ENCODE measurements around the gene CTSE.

The CTSE gene

GRCh38 chr1:206050655-206051235, 27.1 kb upstream of the CTSE start:
- no peak overlapping the region for H3K4me3 ChIP-seq (ENCODE audit: low read depth, low read length)

GRCh38 chr1:206049919-206050600, 26.4 kb upstream of the CTSE start:
- no peak overlapping the region for H3K4me3 ChIP-seq (ENCODE audit: low read depth, low read length)

GRCh38 chr1:206049293-206049692, 25.6 kb upstream of the CTSE start:
- no peak overlapping the region for H3K4me3 ChIP-seq (ENCODE audit: low read depth, low read length)

- H3K4me3 ChIP-seq (ENCODE audit: low read depth, low read length), result no peak overlapping the region
Measured at GRCh38 chr1:206048582-206048981, 24.9 kb upstream of the CTSE start.

- H3K4me3 ChIP-seq (ENCODE audit: low read depth, low read length), result no peak overlapping the region
Measured at GRCh38 chr1:206047271-206047670, 23.6 kb upstream of the CTSE start.

- H3K4me3 ChIP-seq (ENCODE audit: low read depth, low read length), result no peak overlapping the region
Measured at GRCh38 chr1:206041640-206042039, 17.9 kb upstream of the CTSE start.

- H3K4me3 ChIP-seq (ENCODE audit: low read depth, low read length), result no peak overlapping the region
Measured at GRCh38 chr1:206040328-206040727, 16.6 kb upstream of the CTSE start.

- H3K4me3 ChIP-seq (ENCODE audit: low read depth, low read length), result no peak overlapping the region
Measured at GRCh38 chr1:206039046-206039973, 15.6 kb upstream of the CTSE start.

- H3K4me3 ChIP-seq (ENCODE audit: low read depth, low read length), result no peak overlapping the region
Measured at GRCh38 chr1:206037581-206037980, 13.9 kb upstream of the CTSE start.

- H3K4me3 ChIP-seq (ENCODE audit: low read depth, low read length), result no peak overlapping the region
Measured at GRCh38 chr1:206036663-206037455, 13.2 kb upstream of the CTSE start.

GRCh38 chr1:206035027-206035426, 11.3 kb upstream of the CTSE start:
- no peak overlapping the region for H3K4me3 ChIP-seq (ENCODE audit: low read depth, low read length)

- no peak overlapping the region for H3K4me3 ChIP-seq (ENCODE audit: low read depth, low read length)
Measured at GRCh38 chr1:206032380-206033140, 8.9 kb upstream of the CTSE start.

- H3K4me3 ChIP-seq (ENCODE audit: low read depth, low read length), result no peak overlapping the region
Measured at GRCh38 chr1:206030714-206031113, 7.0 kb upstream of the CTSE start.

GRCh38 chr1:206030191-206030590, 6.5 kb upstream of the CTSE start:
- H3K4me3 ChIP-seq (ENCODE audit: low read depth, low read length), result no peak overlapping the region

- no peak overlapping the region for H3K4me3 ChIP-seq (ENCODE audit: low read depth, low read length)
Measured at GRCh38 chr1:206029484-206029883, 5.8 kb upstream of the CTSE start.

GRCh38 chr1:206025283-206025820, 1.7 kb upstream of the CTSE start:
- no peak overlapping the region for H3K4me3 ChIP-seq (ENCODE audit: low read depth, low read length)

- H3K4me3 ChIP-seq (ENCODE audit: low read depth, low read length), result no peak overlapping the region
Measured at GRCh38 chr1:206022766-206023165, 929 bp downstream of the CTSE start.

- no peak overlapping the region for H3K4me3 ChIP-seq (ENCODE audit: low read depth, low read length)
Measured at GRCh38 chr1:206021626-206022365, 1.9 kb downstream of the CTSE start.

GRCh38 chr1:206021008-206021625, 2.6 kb downstream of the CTSE start:
- H3K4me3 ChIP-seq (ENCODE audit: low read depth, low read length), result no peak overlapping the region

Data from iPS-11a (cell line).